K562 (cell line): Measurements from ENCODE around the gene DHCR7.

Experiments
- ARHGAP35 ChIP-seq: fragments of 450-650 bp; IDR thresholded peaks from 2 replicates; pipeline ENCODE4 v1.6.1; 2018; ENCODE audit not compliant: partially characterized antibody
- CHD1 ChIP-seq: fragments of 200-600 bp; sonication (generic); IDR thresholded peaks from one replicate; pipeline ENCODE4 v1.6.1; 2012; ENCODE audit warnings: mild to moderate bottlenecking, moderate library complexity, low read length, inconsistent platforms
- DNMT1 ChIP-seq: fragments of 450-650 bp; IDR thresholded peaks from 2 replicates; pipeline ENCODE4 v1.6.1; 2016; ENCODE audit warnings: antibody characterized with exemption, mild to moderate bottlenecking
- ESRRA ChIP-seq: fragments of 450-650 bp; IDR thresholded peaks from 2 replicates; pipeline ENCODE4 v1.6.1; 2014; ENCODE audit warnings: low read depth, mild to moderate bottlenecking, moderate library complexity, borderline replicate concordance
- GABPB2 ChIP-seq: fragments of 250-450 bp; sonication (Bioruptor Pico); conservative IDR thresholded peaks from 2 replicates; pipeline ENCODE4 v1.5.1; 2021; ENCODE audit warnings: mild to moderate bottlenecking
- HBP1 ChIP-seq: fragments of 450-650 bp; formaldehyde crosslinking; IDR thresholded peaks from 2 replicates; pipeline ENCODE4 v1.4.0; 2022; ENCODE audit warnings: missing genetic modification characterization
- KDM1A ChIP-seq, 2 experiments: fragments of 450-650 bp; IDR thresholded peaks; 2 replicates each; pipeline ENCODE4 v1.6.1; 2016; ENCODE audit warnings: mild to moderate bottlenecking in 2 of 2
- MBD2 ChIP-seq: sonication (generic); IDR thresholded peaks from 2 replicates; pipeline ENCODE4 v1.6.1; 2016; ENCODE audit warnings: low read depth, borderline replicate concordance
- MED1 ChIP-seq: sonication (generic); formaldehyde crosslinking; IDR thresholded peaks from 2 replicates; pipeline ENCODE4 v1.8.1; 2023; ENCODE audit warnings: missing genetic modification reagents, borderline replicate concordance
- MLLT1 ChIP-seq, 2 experiments: fragments of 450-650 bp; IDR thresholded peaks; 2 replicates each; pipeline ENCODE4 v1.6.1; 2016
- MXI1 ChIP-seq: IDR thresholded peaks from 2 replicates; pipeline ENCODE4 v1.6.1; 2011; ENCODE audit warnings: low read depth, mild to moderate bottlenecking, improper control_type of control experiment, low read length
- ZFX ChIP-seq: sonication (generic); formaldehyde crosslinking; IDR thresholded peaks from 2 replicates; pipeline ENCODE4 v1.8.0; 2022; ENCODE audit warnings: mild to moderate bottlenecking, missing genetic modification reagents, moderate library complexity
- TF ChIP-seq, protein P1 (sequence below), 3 experiments: IDR thresholded peaks in 2 of 3; conservative IDR thresholded peaks in 1 of 3; 2 replicates each; pipeline ENCODE4 v1.5.1; 2011 to 2012; ENCODE audit warnings: low read length in 3 of 3, mild to moderate bottlenecking in 3 of 3, control low read depth in 2 of 3, improper control_type of control experiment in 1 of 3, inconsistent platforms in 1 of 3, low read depth in 1 of 3, mixed read lengths in 1 of 3, moderate library complexity in 1 of 3; ENCODE audit not compliant: insufficient read depth in 2 of 3

GRCh38 chr11:71426413-71426812 lies 21.8 kb downstream of the DHCR7 start:
- TF ChIP-seq ARHGAP35 (no peak), HBP1 (no peak), MED1 (no peak), MBD2 (no peak), ESRRA (no peak), ZFX (CRISPR knock-in tag) (no peak), CHD1 (no peak), MLLT1 (IDR thresholded peaks at IDR 0.05) (no peak), DNMT1 (no peak), MXI1 (no peak), GABPB2 (CRISPR knock-in tag) (no peak), KDM1A (IDR thresholded peaks at IDR 0.05) (no peak)
- TF ChIP-seq, protein P1, sequence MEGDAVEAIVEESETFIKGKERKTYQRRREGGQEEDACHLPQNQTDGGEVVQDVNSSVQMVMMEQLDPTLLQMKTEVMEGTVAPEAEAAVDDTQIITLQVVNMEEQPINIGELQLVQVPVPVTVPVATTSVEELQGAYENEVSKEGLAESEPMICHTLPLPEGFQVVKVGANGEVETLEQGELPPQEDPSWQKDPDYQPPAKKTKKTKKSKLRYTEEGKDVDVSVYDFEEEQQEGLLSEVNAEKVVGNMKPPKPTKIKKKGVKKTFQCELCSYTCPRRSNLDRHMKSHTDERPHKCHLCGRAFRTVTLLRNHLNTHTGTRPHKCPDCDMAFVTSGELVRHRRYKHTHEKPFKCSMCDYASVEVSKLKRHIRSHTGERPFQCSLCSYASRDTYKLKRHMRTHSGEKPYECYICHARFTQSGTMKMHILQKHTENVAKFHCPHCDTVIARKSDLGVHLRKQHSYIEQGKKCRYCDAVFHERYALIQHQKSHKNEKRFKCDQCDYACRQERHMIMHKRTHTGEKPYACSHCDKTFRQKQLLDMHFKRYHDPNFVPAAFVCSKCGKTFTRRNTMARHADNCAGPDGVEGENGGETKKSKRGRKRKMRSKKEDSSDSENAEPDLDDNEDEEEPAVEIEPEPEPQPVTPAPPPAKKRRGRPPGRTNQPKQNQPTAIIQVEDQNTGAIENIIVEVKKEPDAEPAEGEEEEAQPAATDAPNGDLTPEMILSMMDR (IDR thresholded peaks at IDR 0.05 in 2 of 3, conservative IDR thresholded peaks at IDR 0.05 in 1 of 3; ENCODE audit: insufficient read depth in 2 of 3, low read depth in 1 of 3, low read length in 3 of 3) = no peak
